HepG2 (cell line): ENCODE measurements around the gene GABBR2. TPM values are rescaled to one million over a fixed set of nuclear protein-coding genes. Genes with fewer than 3 reads are reported as not detected.

Source experiments
- ATAC-seq: fragments of 200-7000 bp; cut with Tn5 transposase; 3 replicates; pipeline ENCODE4 v1.9.1; 2020; ENCODE audit warnings: mild to moderate bottlenecking, moderate library complexity
- BruUV-seq: library from RNA; stranded (reverse); fragments of 400-500 nt; replicated peaks from 2 replicates; lab custom pipeline; 2021; lab: Mats Ljungman, UMichigan
- CTCF ChIA-PET: fragments of 300-600 bp; formaldehyde crosslinking; extraction: SDS; loops from one replicate; lab custom pipeline; 2021; ENCODE audit warnings: low total read pairs, inconsistent platforms, low intra/inter-chr PET ratio; lab: Yijun Ruan, JAX
- POLR2A ChIA-PET: fragments of 350-600 bp; sonication (Branson Sonifier 250); formaldehyde crosslinking; loops from one replicate; lab custom pipeline; 2020; ENCODE audit warnings: antibody characterized with exemption, inconsistent platforms; lab: Yijun Ruan, JAX
- DNase-seq: peaks from one replicate; pipeline ENCODE4 v3.0.0-alpha.2; 2015; ENCODE audit warnings: low spot score
- FAIRE-seq: peaks from 3 replicates; lab custom pipeline; 2011; peaks lifted over from hg19 to GRCh38; lab: Jason Lieb, UNC
- H2AFZ ChIP-seq: one replicate; pipeline ENCODE4 v1.6.1; 2011; ENCODE audit warnings: low read length, inconsistent platforms
- H3K27ac ChIP-seq: fragments of 300-600 bp; 3 replicates; pipeline ENCODE4 v1.8.0; 2011; ENCODE audit warnings: mixed run types, mild to moderate bottlenecking, mixed read lengths, low read length, inconsistent platforms; ENCODE audit not compliant: insufficient read depth; ENCODE audit errors: extremely low read length
- H3K27me3 ChIP-seq, 2 experiments: fragments of 200-600 bp in 1 of 2; 2 replicates in 1 of 2; 3 replicates in 1 of 2; pipeline versions ENCODE4 v1.6.0 to v1.8.0; 2011; ENCODE audit warnings: low read length in 2 of 2, mild to moderate bottlenecking in 2 of 2, moderate library complexity in 2 of 2, inconsistent platforms in 1 of 2; ENCODE audit not compliant: insufficient read depth in 2 of 2, control insufficient read depth in 1 of 2
- H3K36me3 ChIP-seq, 2 experiments: fragments of 200-600 bp in 1 of 2; replicated peaks in 1 of 2; 2 replicates in 1 of 2; 3 replicates in 1 of 2; pipeline versions ENCODE4 v1.5.1 to v1.8.0; 2011; ENCODE audit warnings: low read length in 2 of 2, inconsistent platforms in 1 of 2; ENCODE audit not compliant: insufficient read depth in 2 of 2, control insufficient read depth in 1 of 2
- H3K4me1 ChIP-seq: 2 replicates; pipeline ENCODE4 v1.5.1; 2012; ENCODE audit warnings: low read length, inconsistent platforms; ENCODE audit not compliant: insufficient read depth
- H3K4me2 ChIP-seq: 2 replicates; pipeline ENCODE4 v1.6.0; 2011; ENCODE audit warnings: low read depth, low read length, inconsistent platforms
- H3K4me3 ChIP-seq, 3 experiments: fragments of 200-600 bp in 1 of 3; sonication (generic), shearing (Covaris generic) in 1 of 3; replicated peaks in 1 of 3; 2 replicates each; pipeline ENCODE4 v1.5.1; 2011 to 2016; ENCODE audit warnings: low read length in 3 of 3, inconsistent platforms in 2 of 3, low read depth in 2 of 3, mild to moderate bottlenecking in 2 of 3, control low read depth in 1 of 3, mixed read lengths in 1 of 3; ENCODE audit not compliant: insufficient read depth in 1 of 3
- H3K79me2 ChIP-seq: one replicate; pipeline ENCODE4 v1.6.1; 2011; ENCODE audit warnings: low read length, inconsistent platforms; ENCODE audit not compliant: insufficient read depth
- H3K9ac ChIP-seq: 2 replicates; pipeline ENCODE4 v1.6.0; 2011; ENCODE audit warnings: mild to moderate bottlenecking, low read depth, low read length, inconsistent platforms; ENCODE audit not compliant: insufficient read depth
- H3K9me3 ChIP-seq: 2 replicates; pipeline ENCODE4 v1.5.1; 2012; ENCODE audit warnings: mild to moderate bottlenecking, low read length
- H4K20me1 ChIP-seq: 2 replicates; pipeline ENCODE4 v1.6.0; 2011; ENCODE audit warnings: inconsistent platforms, mild to moderate bottlenecking, low read length, moderate library complexity; ENCODE audit not compliant: insufficient read depth
- ATF7 ChIP-seq, 2 experiments: fragments of 450-650 bp in 1 of 2; sonication (generic) in 1 of 2; formaldehyde crosslinking in 1 of 2; IDR thresholded peaks; 2 replicates each; pipeline versions ENCODE4 v1.4.0 to v1.6.1; 2016 to 2020; ENCODE audit warnings: antibody characterized with exemption in 1 of 2, mild to moderate bottlenecking in 1 of 2, missing genetic modification reagents in 1 of 2
- CREB1 ChIP-seq, 2 experiments: fragments of 450-650 bp in 1 of 2; IDR thresholded peaks; 2 replicates each; pipeline ENCODE4 v1.6.1; 2016 to 2017; ENCODE audit warnings: control low read depth in 1 of 2, mild to moderate bottlenecking in 1 of 2, missing compliant biosample characterization in 1 of 2, missing genetic modification characterization in 1 of 2
- HIVEP1 ChIP-seq: sonication (generic); formaldehyde crosslinking; IDR thresholded peaks from 2 replicates; pipeline ENCODE4 v1.4.0; 2020; ENCODE audit warnings: mild to moderate bottlenecking, missing genetic modification reagents
- NR2C2 ChIP-seq: sonication (generic); formaldehyde crosslinking; IDR thresholded peaks from 2 replicates; pipeline ENCODE4 v1.4.0; 2020; ENCODE audit warnings: missing genetic modification reagents, mild to moderate bottlenecking, moderate library complexity, borderline replicate concordance
- NR2F2 ChIP-seq: IDR thresholded peaks from 2 replicates; pipeline ENCODE4 v1.6.1; 2012; ENCODE audit warnings: low read depth, inconsistent platforms, borderline replicate concordance
- NR3C1 ChIP-seq: sonication (generic); formaldehyde crosslinking; IDR thresholded peaks from 2 replicates; pipeline ENCODE4 v1.4.0; 2020; ENCODE audit warnings: missing genetic modification reagents
- SP4 ChIP-seq: sonication (generic); formaldehyde crosslinking; IDR thresholded peaks from 2 replicates; pipeline ENCODE4 v1.8.1; 2023; ENCODE audit warnings: mild to moderate bottlenecking, missing genetic modification reagents
- ZNF30 ChIP-seq: sonication (generic); formaldehyde crosslinking; IDR thresholded peaks from 2 replicates; pipeline ENCODE4 v1.5.0; 2020; ENCODE audit warnings: mild to moderate bottlenecking, missing genetic modification reagents
- ZNF432 ChIP-seq: sonication (generic); formaldehyde crosslinking; IDR thresholded peaks from 2 replicates; pipeline ENCODE4 v1.5.0; 2020; ENCODE audit warnings: missing genetic modification reagents, mild to moderate bottlenecking, borderline replicate concordance
- ZNF605 ChIP-seq: sonication (generic); formaldehyde crosslinking; IDR thresholded peaks from 2 replicates; pipeline ENCODE4 v1.8.0; 2022; ENCODE audit warnings: mild to moderate bottlenecking, missing genetic modification reagents
- WGBS: methylation state at CpG from one replicate; pipeline ENCODE4 v1.1.6; 2017; ENCODE audit warnings: low lambda C conversion rate; 5-methylcytosine and 5-hydroxymethylcytosine counted together
- in situ Hi-C: cut with HindIII; loops from 2 replicates; pipeline ENCODE4 v1.10.0; 2017; ENCODE audit warnings: low pct_unique_long_range_greater_than_20kb; ENCODE audit not compliant: extremely low pct_ligation_motif_present
- intact Hi-C: fragments of 100-400 bp; cut with micrococcal nuclease; formaldehyde crosslinking; loops from one replicate; pipeline ENCODE4 v1.10.0; 2022; ENCODE audit not compliant: unreplicated experiment
- polyA plus RNA-seq, 8 experiments: library from polyadenylated mRNA; depleted of rRNA in 3 of 8; stranded (reverse) in 7 of 8; unstranded in 1 of 8; fragments of >200 nt; fragmentation: Illumina TruSeq in 4 of 8; extraction: Trizol in 4 of 8; gene quantifications; 2 replicates each; pipeline versions ENCODE4 v1.2.1 to v1.2.3, GENCODE V29; 2011 to 2016; ENCODE audit warnings: low read depth in 4 of 8, missing spikeins in 1 of 8, mixed read lengths in 1 of 8; ENCODE audit not compliant: insufficient read depth in 1 of 8
- total RNA-seq, 5 experiments: library from RNA; depleted of rRNA; stranded (reverse); fragments of >200 nt; fragmentation: Illumina TruSeq; extraction: Trizol; gene quantifications; 2 replicates each; pipeline ENCODE4 v1.2.3, GENCODE V29; 2016; ENCODE audit warnings: low read depth in 1 of 5
- TF ChIP-seq, protein P1 (sequence below): sonication (generic); formaldehyde crosslinking; IDR thresholded peaks from 2 replicates; pipeline ENCODE4 v1.8.0; 2022; ENCODE audit warnings: missing genetic modification reagents, low read depth, mild to moderate bottlenecking, borderline replicate concordance
- TF ChIP-seq, protein P2 (sequence below): IDR thresholded peaks from 2 replicates; pipeline ENCODE4 v1.6.1; 2016; ENCODE audit warnings: mild to moderate bottlenecking, missing biosample characterization, missing genetic modification reagents

The GABBR2 gene
- total and polyA plus RNA-seq, 2 of the 13 experiments (the other 11 are each of a cell fraction or from before 2014, with no cell fraction given), result 0.02 TPM; not detected in 1

GRCh38 chr9:98409719-98410118, 299.0 kb downstream of the GABBR2 start:
- 19% methylated on average over 4 of the region's 6 CpGs for WGBS
- H3K9me3 ChIP-seq, result no peaks in the 10 kb centered on the region
- BruUV-seq, result no TSS peak
- H3K36me3 ChIP-seq, result no peaks in the 10 kb centered on the region
- DNase-seq (no peak), ATAC-seq (no peak), FAIRE-seq (no peak)
- intact Hi-C loops, result no loop called here
- no peaks in the 10 kb centered on the region for H3K4me1 ChIP-seq
- POLR2A ChIA-PET, result no interaction called here
- in situ Hi-C loops, result no loop called here
- no peaks in the 10 kb centered on the region for H4K20me1 ChIP-seq
- no peak overlapping the region for H3K27ac ChIP-seq
- no peak overlapping the region for H2AFZ ChIP-seq
- CTCF ChIA-PET, result no interaction called here
- H3K4me3 ChIP-seq, result no peak overlapping the region
- H3K79me2 ChIP-seq, result no peaks in the 10 kb centered on the region
- no peak overlapping the region for H3K9ac ChIP-seq
- H3K4me2 ChIP-seq, result no peak overlapping the region
- H3K27me3 ChIP-seq, result peaks cover 0 to 23% of the 10 kb centered on the region in 2 experiments; a peak in 1 of 5 replicates
- TF ChIP-seq ZNF432 (CRISPR knock-in tag), result no peak
- TF ChIP-seq, protein P1, sequence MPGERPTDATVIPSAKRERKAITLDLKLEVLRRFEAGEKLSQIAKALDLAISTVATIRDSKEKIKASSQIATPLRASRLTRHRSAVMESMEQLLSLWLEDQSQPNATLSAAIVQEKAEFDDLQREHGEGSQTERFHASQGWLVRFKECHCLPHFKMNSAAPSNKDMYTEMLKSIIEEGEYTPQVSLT (CRISPR knock-in tag), result no peak
- no peak for TF ChIP-seq ZNF605 (CRISPR knock-in tag)
- TF ChIP-seq ZNF30, result no peak
- TF ChIP-seq HIVEP1 (CRISPR knock-in tag), result no peak
- TF ChIP-seq SP4 (CRISPR knock-in tag), result no peak

DNA sequence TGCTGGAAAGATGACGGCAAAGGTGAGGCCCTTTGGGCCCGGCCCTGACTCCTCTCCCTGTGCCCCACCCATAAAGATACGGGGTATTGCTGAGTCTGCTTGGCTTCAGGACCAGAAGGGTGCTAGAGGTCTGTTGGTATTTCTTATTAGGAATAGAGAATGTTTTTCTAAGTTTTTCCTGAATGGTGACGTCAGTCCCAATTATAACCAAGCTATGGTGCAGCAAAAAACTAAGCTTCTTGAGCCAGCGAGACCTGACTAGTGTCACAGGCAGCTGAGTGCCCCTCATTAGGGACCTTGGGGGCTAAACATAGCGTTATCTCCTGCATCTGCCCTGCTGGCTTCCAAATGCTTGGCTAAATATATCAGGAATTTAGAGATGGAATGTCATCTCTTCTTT, 302.3 kb downstream of the GABBR2 start:
- no TSS peak for BruUV-seq
- Histone ChIP-seq H3K79me2 (no peaks in the 10 kb centered on the region), H2AFZ (no peak overlapping the region), H3K4me3 (no peak overlapping the region), H3K27ac (no peak overlapping the region), H3K4me2 (no peak overlapping the region), H4K20me1 (no peaks in the 10 kb centered on the region), H3K9ac (no peak overlapping the region), H3K27me3 (peaks cover 0 to 19% of the 10 kb centered on the region in 2 experiments; a peak in 2 of 5 replicates), H3K36me3 (no peaks in the 10 kb centered on the region), H3K9me3 (no peaks in the 10 kb centered on the region), H3K4me1 (no peaks in the 10 kb centered on the region)
- DNase-seq, result no peak
- TF ChIP-seq CREB1 (IDR thresholded peaks at IDR 0.05), result peak; percentile 87
- TF ChIP-seq CREB1 (CRISPR knock-in tag; IDR thresholded peaks at IDR 0.05), result no peak
- TF ChIP-seq, protein P2, sequence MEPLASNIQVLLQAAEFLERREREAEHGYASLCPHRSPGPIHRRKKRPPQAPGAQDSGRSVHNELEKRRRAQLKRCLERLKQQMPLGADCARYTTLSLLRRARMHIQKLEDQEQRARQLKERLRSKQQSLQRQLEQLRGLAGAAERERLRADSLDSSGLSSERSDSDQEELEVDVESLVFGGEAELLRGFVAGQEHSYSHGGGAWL (CRISPR knock-in tag), result no peak
- TF ChIP-seq NR3C1 (CRISPR knock-in tag), result no peak
- TF ChIP-seq ATF7 (IDR thresholded peaks at IDR 0.05), result peak; percentile 82
- TF ChIP-seq ATF7 (CRISPR knock-in tag; IDR thresholded peaks at IDR 0.05), result no peak
- TF ChIP-seq NR2F2, result no peak
- no peak for TF ChIP-seq NR2C2 (CRISPR knock-in tag)
- ChIA-PET CTCF (no interaction called here), POLR2A (no interaction called here)
- intact Hi-C loops (no loop called here), in situ Hi-C loops (no loop called here)
- no peak for ATAC-seq
- FAIRE-seq, result no peak
- 18% methylated on average over 6 of the region's 6 CpGs for WGBS
